HEK293 (cell line): ENCODE results near the gene CCDC13.

ENCODE experiments used
- KLF7 ChIP-seq: fragments of 450-650 bp; formaldehyde crosslinking; IDR thresholded peaks from 2 replicates; pipeline ENCODE4 v1.5.1; 2016; ENCODE audit warnings: missing biosample characterization, missing genetic modification characterization, borderline replicate concordance
- SP2 ChIP-seq: fragments of 450-650 bp; formaldehyde crosslinking; IDR thresholded peaks from 2 replicates; pipeline ENCODE4 v1.5.1; 2016; ENCODE audit warnings: missing biosample characterization, missing genetic modification characterization
- ZFHX2 ChIP-seq: fragments of 450-650 bp; formaldehyde crosslinking; conservative IDR thresholded peaks from 2 replicates; pipeline ENCODE4 v1.5.1; 2016; ENCODE audit warnings: missing biosample characterization, missing genetic modification characterization
- ZNF514 ChIP-seq: fragments of 450-650 bp; formaldehyde crosslinking; IDR thresholded peaks from 2 replicates; pipeline ENCODE4 v1.5.1; 2016; ENCODE audit warnings: missing biosample characterization, missing genetic modification characterization
- ZNF558 ChIP-seq: fragments of 450-650 bp; formaldehyde crosslinking; IDR thresholded peaks from 2 replicates; pipeline ENCODE4 v1.5.1; 2016; ENCODE audit warnings: missing biosample characterization, missing genetic modification characterization
- ZNF701 ChIP-seq: fragments of 450-650 bp; formaldehyde crosslinking; IDR thresholded peaks from 2 replicates; pipeline ENCODE4 v1.5.1; 2016; ENCODE audit warnings: missing biosample characterization, missing genetic modification characterization
- TF ChIP-seq, protein P1 (sequence below): fragments of 450-650 bp; formaldehyde crosslinking; IDR thresholded peaks from 2 replicates; pipeline ENCODE4 v1.5.1; 2016; ENCODE audit warnings: missing biosample characterization, missing genetic modification characterization
- TF ChIP-seq, protein P2 (sequence below): fragments of 450-650 bp; formaldehyde crosslinking; IDR thresholded peaks from 2 replicates; pipeline ENCODE4 v1.5.1; 2017; ENCODE audit warnings: missing biosample characterization, mild to moderate bottlenecking, missing genetic modification characterization, moderate library complexity
- TF ChIP-seq, protein P3 (sequence below): fragments of 450-650 bp; formaldehyde crosslinking; IDR thresholded peaks from 2 replicates; pipeline ENCODE4 v1.5.1; 2016; ENCODE audit warnings: missing biosample characterization, missing genetic modification characterization

The CCDC13 gene

DNA sequence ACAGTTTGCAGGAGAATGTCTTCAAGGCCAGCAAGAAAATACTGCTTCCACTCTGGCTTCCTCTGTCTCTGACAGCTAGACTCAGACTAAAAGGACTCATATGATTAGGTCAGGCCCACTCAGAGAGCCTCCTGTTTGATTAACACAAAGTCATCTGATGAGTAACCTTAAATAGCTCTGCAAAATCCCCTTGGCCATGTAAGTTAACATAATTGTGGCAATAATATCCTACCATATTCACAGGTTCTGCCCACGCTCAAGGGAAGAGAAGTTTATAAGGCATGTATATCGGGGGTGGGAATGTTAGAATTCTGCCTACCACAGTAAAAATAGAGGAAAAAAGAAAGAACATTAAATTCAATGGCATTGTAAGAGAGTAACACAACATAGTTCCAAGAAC lies 49.8 kb downstream of the CCDC13 start (continued):
- TF ChIP-seq, protein P1, sequence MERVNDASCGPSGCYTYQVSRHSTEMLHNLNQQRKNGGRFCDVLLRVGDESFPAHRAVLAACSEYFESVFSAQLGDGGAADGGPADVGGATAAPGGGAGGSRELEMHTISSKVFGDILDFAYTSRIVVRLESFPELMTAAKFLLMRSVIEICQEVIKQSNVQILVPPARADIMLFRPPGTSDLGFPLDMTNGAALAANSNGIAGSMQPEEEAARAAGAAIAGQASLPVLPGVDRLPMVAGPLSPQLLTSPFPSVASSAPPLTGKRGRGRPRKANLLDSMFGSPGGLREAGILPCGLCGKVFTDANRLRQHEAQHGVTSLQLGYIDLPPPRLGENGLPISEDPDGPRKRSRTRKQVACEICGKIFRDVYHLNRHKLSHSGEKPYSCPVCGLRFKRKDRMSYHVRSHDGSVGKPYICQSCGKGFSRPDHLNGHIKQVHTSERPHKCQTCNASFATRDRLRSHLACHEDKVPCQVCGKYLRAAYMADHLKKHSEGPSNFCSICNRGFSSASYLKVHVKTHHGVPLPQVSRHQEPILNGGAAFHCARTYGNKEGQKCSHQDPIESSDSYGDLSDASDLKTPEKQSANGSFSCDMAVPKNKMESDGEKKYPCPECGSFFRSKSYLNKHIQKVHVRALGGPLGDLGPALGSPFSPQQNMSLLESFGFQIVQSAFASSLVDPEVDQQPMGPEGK (tag by site-specific recombination): no peak
- TF ChIP-seq KLF7 (no peak), ZNF514 (tag by site-specific recombination) (no peak), ZNF701 (tag by site-specific recombination) (no peak), ZNF558 (tag by site-specific recombination) (no peak), SP2 (tag by site-specific recombination) (no peak), ZFHX2 (tag by site-specific recombination) (no peak)
- TF ChIP-seq, protein P2, sequence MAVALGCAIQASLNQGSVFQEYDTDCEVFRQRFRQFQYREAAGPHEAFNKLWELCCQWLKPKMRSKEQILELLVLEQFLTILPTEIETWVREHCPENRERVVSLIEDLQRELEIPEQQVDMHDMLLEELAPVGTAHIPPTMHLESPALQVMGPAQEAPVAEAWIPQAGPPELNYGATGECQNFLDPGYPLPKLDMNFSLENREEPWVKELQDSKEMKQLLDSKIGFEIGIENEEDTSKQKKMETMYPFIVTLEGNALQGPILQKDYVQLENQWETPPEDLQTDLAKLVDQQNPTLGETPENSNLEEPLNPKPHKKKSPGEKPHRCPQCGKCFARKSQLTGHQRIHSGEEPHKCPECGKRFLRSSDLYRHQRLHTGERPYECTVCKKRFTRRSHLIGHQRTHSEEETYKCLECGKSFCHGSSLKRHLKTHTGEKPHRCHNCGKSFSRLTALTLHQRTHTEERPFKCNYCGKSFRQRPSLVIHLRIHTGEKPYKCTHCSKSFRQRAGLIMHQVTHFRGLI: no peak
- TF ChIP-seq, protein P3, sequence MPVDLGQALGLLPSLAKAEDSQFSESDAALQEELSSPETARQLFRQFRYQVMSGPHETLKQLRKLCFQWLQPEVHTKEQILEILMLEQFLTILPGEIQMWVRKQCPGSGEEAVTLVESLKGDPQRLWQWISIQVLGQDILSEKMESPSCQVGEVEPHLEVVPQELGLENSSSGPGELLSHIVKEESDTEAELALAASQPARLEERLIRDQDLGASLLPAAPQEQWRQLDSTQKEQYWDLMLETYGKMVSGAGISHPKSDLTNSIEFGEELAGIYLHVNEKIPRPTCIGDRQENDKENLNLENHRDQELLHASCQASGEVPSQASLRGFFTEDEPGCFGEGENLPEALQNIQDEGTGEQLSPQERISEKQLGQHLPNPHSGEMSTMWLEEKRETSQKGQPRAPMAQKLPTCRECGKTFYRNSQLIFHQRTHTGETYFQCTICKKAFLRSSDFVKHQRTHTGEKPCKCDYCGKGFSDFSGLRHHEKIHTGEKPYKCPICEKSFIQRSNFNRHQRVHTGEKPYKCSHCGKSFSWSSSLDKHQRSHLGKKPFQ (tag by site-specific recombination): no peak
